ENCODE results near the gene SVOPL. TPM values are rescaled to one million over a fixed set of nuclear protein-coding genes. Genes with fewer than 3 reads are reported as not detected.

The SVOPL gene
- total RNA-seq, 2 experiments from 2014 or later = not detected

- Histone ChIP-seq H3K27ac (ENCODE audit: low read depth in 1 of 2, low read length in 2 of 2) (no peak overlapping the region), H3K27me3 (ENCODE audit: control insufficient read depth in 1 of 2, insufficient read depth in 2 of 2, low read length in 2 of 2) (no peaks in the 10 kb centered on the region), H3K9me3 (ENCODE audit: control insufficient read depth in 1 of 2, insufficient read depth in 1 of 2, low read length in 2 of 2) (no peaks in the 10 kb centered on the region), H3K36me3 (ENCODE audit: insufficient read depth, low read length) (no peaks in the 10 kb centered on the region), H3K4me1 (ENCODE audit: insufficient read depth, low read length) (no peaks in the 10 kb centered on the region), H3K4me3 (ENCODE audit: low read length) (no peak overlapping the region)
- H3K4me3 Mint-ChIP-seq = no peak overlapping the region
- H3K4me1 Mint-ChIP-seq (ENCODE audit: low read depth) = no peaks in the 10 kb centered on the region
- H3K36me3 Mint-ChIP-seq (ENCODE audit: low read depth) = no peaks in the 10 kb centered on the region
- ATAC-seq (ENCODE audit: poor library complexity) (no peak), DNase-seq (no peak)
- H3K27ac Mint-ChIP-seq = no peak overlapping the region
- peaks cover 3% of the 10 kb centered on the region for H3K27me3 Mint-ChIP-seq
- H3K9me3 Mint-ChIP-seq = no peaks in the 10 kb centered on the region
- CTCF ChIA-PET = no interaction called here
- intact Hi-C loops (cut with DNase I, micrococcal nuclease) = no loop called here
- TF ChIP-seq, protein P1, sequence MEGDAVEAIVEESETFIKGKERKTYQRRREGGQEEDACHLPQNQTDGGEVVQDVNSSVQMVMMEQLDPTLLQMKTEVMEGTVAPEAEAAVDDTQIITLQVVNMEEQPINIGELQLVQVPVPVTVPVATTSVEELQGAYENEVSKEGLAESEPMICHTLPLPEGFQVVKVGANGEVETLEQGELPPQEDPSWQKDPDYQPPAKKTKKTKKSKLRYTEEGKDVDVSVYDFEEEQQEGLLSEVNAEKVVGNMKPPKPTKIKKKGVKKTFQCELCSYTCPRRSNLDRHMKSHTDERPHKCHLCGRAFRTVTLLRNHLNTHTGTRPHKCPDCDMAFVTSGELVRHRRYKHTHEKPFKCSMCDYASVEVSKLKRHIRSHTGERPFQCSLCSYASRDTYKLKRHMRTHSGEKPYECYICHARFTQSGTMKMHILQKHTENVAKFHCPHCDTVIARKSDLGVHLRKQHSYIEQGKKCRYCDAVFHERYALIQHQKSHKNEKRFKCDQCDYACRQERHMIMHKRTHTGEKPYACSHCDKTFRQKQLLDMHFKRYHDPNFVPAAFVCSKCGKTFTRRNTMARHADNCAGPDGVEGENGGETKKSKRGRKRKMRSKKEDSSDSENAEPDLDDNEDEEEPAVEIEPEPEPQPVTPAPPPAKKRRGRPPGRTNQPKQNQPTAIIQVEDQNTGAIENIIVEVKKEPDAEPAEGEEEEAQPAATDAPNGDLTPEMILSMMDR (IDR thresholded peaks at IDR 0.05) = no peak
- POLR2A ChIA-PET = no interaction called here
These were observed 9.6 kb upstream of the SVOPL start for GRCh38 chr7:138710536-138711385.

DNA sequence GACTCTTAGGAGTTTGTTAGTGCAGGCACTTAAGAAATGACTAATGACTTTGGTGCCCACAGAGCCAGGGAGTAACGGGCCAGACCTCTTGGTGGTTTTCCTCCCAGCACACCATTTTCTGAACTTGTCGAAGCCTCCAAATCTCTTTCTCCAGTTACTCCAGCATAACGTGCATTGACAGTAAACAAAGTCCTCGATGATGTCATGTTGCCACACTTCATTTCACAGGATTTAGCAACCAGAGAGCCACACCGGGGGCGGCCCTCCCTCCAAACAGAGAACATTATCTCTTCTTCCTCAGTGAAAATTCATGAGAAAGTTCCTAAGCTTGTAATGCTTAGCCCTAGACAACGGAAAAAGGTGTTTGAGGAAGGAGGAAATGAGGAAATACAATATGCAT lies 4.0 kb upstream of the SVOPL start:
- Mint-ChIP-seq H3K36me3 (ENCODE audit: low read depth) (no peaks in the 10 kb centered on the region), H3K4me1 (ENCODE audit: low read depth) (no peaks in the 10 kb centered on the region), H3K4me3 (no peak overlapping the region), H3K27ac (no peak overlapping the region), H3K9me3 (no peaks in the 10 kb centered on the region), H3K27me3 (no peaks in the 10 kb centered on the region)
- Histone ChIP-seq H3K27ac (ENCODE audit: low read depth in 1 of 2, low read length in 2 of 2) (no peak overlapping the region), H3K36me3 (ENCODE audit: insufficient read depth, low read length) (no peaks in the 10 kb centered on the region), H3K27me3 (ENCODE audit: control insufficient read depth in 1 of 2, insufficient read depth in 2 of 2, low read length in 2 of 2) (no peaks in the 10 kb centered on the region), H3K9me3 (ENCODE audit: control insufficient read depth in 1 of 2, insufficient read depth in 1 of 2, low read length in 2 of 2) (no peaks in the 10 kb centered on the region), H3K4me3 (ENCODE audit: low read length) (no peak overlapping the region), H3K4me1 (ENCODE audit: insufficient read depth, low read length) (no peaks in the 10 kb centered on the region)
- CTCF ChIA-PET = interaction anchor here (0.6 kb wide), 1 partner anchor 18 kb away, joined by 6 read pairs; no protein-coding TSS in a partner anchor
- ATAC-seq (ENCODE audit: poor library complexity) (no peak), DNase-seq (no peak)
- POLR2A ChIA-PET = no interaction called here
- intact Hi-C loops (cut with DNase I, micrococcal nuclease) = no loop called here
- TF ChIP-seq, protein P1 (IDR thresholded peaks at IDR 0.05) = no peak

DNA sequence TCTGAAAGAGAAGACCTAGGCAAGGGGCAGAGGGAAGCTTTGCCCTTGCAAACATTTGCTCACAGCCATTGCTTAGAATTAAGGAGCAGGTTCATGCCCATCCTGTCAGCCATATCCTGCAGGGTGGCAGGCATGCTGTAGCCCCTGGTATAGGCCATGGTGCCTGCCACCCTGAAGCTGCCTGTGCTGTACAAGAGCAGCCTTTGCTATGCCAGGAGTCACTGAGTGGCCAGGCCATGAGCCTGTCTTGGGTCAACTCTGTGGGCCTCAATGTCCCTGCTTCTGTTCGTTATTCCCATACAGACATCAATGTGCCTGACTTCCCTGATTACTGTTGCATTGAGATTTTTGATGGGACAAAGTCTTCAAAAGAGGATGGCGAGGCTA lies 368 bp upstream of the SVOPL start:
- POLR2A ChIA-PET = no interaction called here
- Histone ChIP-seq H3K4me3 (ENCODE audit: low read length) (no peak overlapping the region), H3K36me3 (ENCODE audit: insufficient read depth, low read length) (no peaks in the 10 kb centered on the region), H3K4me1 (ENCODE audit: insufficient read depth, low read length) (no peaks in the 10 kb centered on the region), H3K27me3 (ENCODE audit: control insufficient read depth in 1 of 2, insufficient read depth in 2 of 2, low read length in 2 of 2) (peaks cover 0 to 2% of the 10 kb centered on the region in 2 experiments), H3K27ac (ENCODE audit: low read depth in 1 of 2, low read length in 2 of 2) (no peak overlapping the region), H3K9me3 (ENCODE audit: control insufficient read depth in 1 of 2, insufficient read depth in 1 of 2, low read length in 2 of 2) (no peaks in the 10 kb centered on the region)
- no peak for DNase-seq
- Mint-ChIP-seq H3K4me3 (no peak overlapping the region), H3K27ac (no peak overlapping the region), H3K27me3 (no peaks in the 10 kb centered on the region), H3K36me3 (ENCODE audit: low read depth) (no peaks in the 10 kb centered on the region), H3K4me1 (ENCODE audit: low read depth) (no peaks in the 10 kb centered on the region), H3K9me3 (no peaks in the 10 kb centered on the region)
- CTCF ChIA-PET = no interaction called here
- no peak for ATAC-seq (ENCODE audit: poor library complexity)
- TF ChIP-seq, protein P1 (IDR thresholded peaks at IDR 0.05) = no peak
- intact Hi-C loops (cut with DNase I, micrococcal nuclease) = no loop called here

Data from CD4-positive, alpha-beta T cell (primary cell).